SU-DHL-6 (cell line): ENCODE measurements around the gene RNF121.

Source experiments
- CTCF ChIP-seq: fragments of 200-600 bp; sonication (generic); IDR thresholded peaks from one replicate; pipeline ENCODE4 v1.5.1; 2017; ENCODE audit warnings: antibody characterized with exemption, mild to moderate bottlenecking, low read length, moderate library complexity; ENCODE audit not compliant: insufficient read depth, poor library complexity, severe bottlenecking
- EZH2phosphoT487 ChIP-seq: fragments of 200-600 bp; sonication (generic), shearing (Covaris generic); conservative IDR thresholded peaks from 2 replicates; pipeline ENCODE4 v1.6.1; 2018; ENCODE audit warnings: mild to moderate bottlenecking, antibody characterized with exemption, low read length, moderate library complexity, mixed read lengths

GRCh38 chr11:71976551-71976950, 47.7 kb downstream of the RNF121 start:
- no peak for TF ChIP-seq CTCF
- TF ChIP-seq EZH2phosphoT487, result no peak
